H1 (cell line): ENCODE results near the gene GRM5. TPM values are rescaled to one million over a fixed set of nuclear protein-coding genes. Genes with fewer than 3 reads are reported as not detected.

Experiments used
- ATF2 ChIP-seq: IDR thresholded peaks from 2 replicates; pipeline ENCODE4 v1.6.1; 2012; ENCODE audit warnings: low read length, inconsistent platforms
- BCL11A ChIP-seq, 2 experiments: IDR thresholded peaks; one replicate each; pipeline ENCODE4 v1.6.1; 2011; ENCODE audit warnings: low read depth in 2 of 2, low read length in 2 of 2, mild to moderate bottlenecking in 2 of 2
- BRCA1 ChIP-seq: IDR thresholded peaks from 2 replicates; pipeline ENCODE4 v1.6.1; 2012; ENCODE audit warnings: low read depth, low read length, improper control_type of control experiment
- CHD2 ChIP-seq: IDR thresholded peaks from 2 replicates; pipeline ENCODE4 v1.6.1; 2012; ENCODE audit warnings: low read length, improper control_type of control experiment
- CREB1 ChIP-seq: IDR thresholded peaks from 2 replicates; pipeline ENCODE4 v1.6.1; 2012; ENCODE audit warnings: inconsistent platforms
- CTBP2 ChIP-seq: IDR thresholded peaks from 2 replicates; pipeline ENCODE4 v1.7.0; 2011; ENCODE audit warnings: borderline replicate concordance, mild to moderate bottlenecking, moderate library complexity, mixed read lengths, low read length; ENCODE audit not compliant: insufficient read depth, insufficient read length
- E2F6 ChIP-seq: IDR thresholded peaks from 2 replicates; pipeline ENCODE4 v1.6.1; 2012; ENCODE audit warnings: inconsistent platforms
- EP300 ChIP-seq, 2 experiments: IDR thresholded peaks; 1 replicate in 1 of 2; 2 replicates in 1 of 2; pipeline ENCODE4 v1.6.1; 2011 to 2012; ENCODE audit warnings: low read depth in 2 of 2, low read length in 2 of 2, mild to moderate bottlenecking in 2 of 2, borderline replicate concordance in 1 of 2, inconsistent platforms in 1 of 2, moderate library complexity in 1 of 2
- EZH2 ChIP-seq: fragments of 200-600 bp; sonication (generic); IDR thresholded peaks from 2 replicates; pipeline ENCODE4 v1.7.1; 2012; ENCODE audit warnings: low read depth, mild to moderate bottlenecking, moderate library complexity, low read length, inconsistent platforms; ENCODE audit not compliant: severe bottlenecking
- HDAC2 ChIP-seq, 2 experiments: fragments of 300-600 bp in 1 of 2; sonication (generic) in 1 of 2; IDR thresholded peaks; 2 replicates each; pipeline ENCODE4 v1.6.1; 2011 to 2012; ENCODE audit warnings: low read depth in 2 of 2, low read length in 2 of 2, mild to moderate bottlenecking in 2 of 2, moderate library complexity in 2 of 2, borderline replicate concordance in 1 of 2, inconsistent platforms in 1 of 2
- JUN ChIP-seq: IDR thresholded peaks from 2 replicates; pipeline ENCODE4 v1.6.1; 2011; ENCODE audit warnings: low read depth, mild to moderate bottlenecking, improper control_type of control experiment, low read length
- KDM1A ChIP-seq: fragments of 200-600, 300-600 bp; sonication (generic); IDR thresholded peaks from 2 replicates; pipeline ENCODE4 v1.7.1; 2016; ENCODE audit warnings: mild to moderate bottlenecking, low read length, borderline replicate concordance
- KDM4A ChIP-seq: IDR thresholded peaks from one replicate; pipeline ENCODE4 v1.7.1; 2012; ENCODE audit warnings: low read depth, mild to moderate bottlenecking, moderate library complexity, low read length, inconsistent platforms; ENCODE audit not compliant: severe bottlenecking
- KDM5A ChIP-seq: fragments of 200-600 bp; IDR thresholded peaks from 2 replicates; pipeline ENCODE4 v1.7.1; 2012; ENCODE audit warnings: mild to moderate bottlenecking, low read length, inconsistent platforms, mixed read lengths
- NRF1 ChIP-seq: IDR thresholded peaks from 2 replicates; pipeline ENCODE4 v1.6.1; 2011; ENCODE audit warnings: mild to moderate bottlenecking, low read depth, low read length, improper control_type of control experiment
- RAD21 ChIP-seq, 2 experiments: IDR thresholded peaks in 1 of 2; conservative IDR thresholded peaks in 1 of 2; 2 replicates each; pipeline ENCODE4 v1.6.1; 2011; ENCODE audit warnings: low read depth in 2 of 2, low read length in 2 of 2, improper control_type of control experiment in 1 of 2, inconsistent platforms in 1 of 2, mild to moderate bottlenecking in 1 of 2, moderate library complexity in 1 of 2
- SAP30 ChIP-seq: fragments of 300-600 bp; sonication (generic); IDR thresholded peaks from 2 replicates; pipeline ENCODE4 v1.7.1; 2012; ENCODE audit warnings: low read length, moderate library complexity, mild to moderate bottlenecking, inconsistent platforms; ENCODE audit not compliant: insufficient read depth, insufficient replicate concordance
- SIRT6 ChIP-seq: IDR thresholded peaks from one replicate; pipeline ENCODE4 v1.7.1; 2012; ENCODE audit warnings: low read length, inconsistent platforms
- SP4 ChIP-seq: IDR thresholded peaks from 2 replicates; pipeline ENCODE4 v1.6.1; 2012; ENCODE audit warnings: low read length, inconsistent platforms
- TAF7 ChIP-seq: optimal IDR thresholded peaks from 2 replicates; pipeline ENCODE3; 2011; ENCODE audit warnings: low read depth, mild to moderate bottlenecking, inconsistent platforms, low read length, moderate library complexity, borderline replicate concordance
- TBP ChIP-seq: IDR thresholded peaks from 2 replicates; pipeline ENCODE4 v1.6.1; 2011; ENCODE audit warnings: low read depth, low read length, improper control_type of control experiment
- polyA plus RNA-seq, 7 experiments: library from polyadenylated mRNA; depleted of rRNA in 3 of 7; stranded (reverse) in 5 of 7; unstranded in 2 of 7; fragments of >200 nt in 5 of 7; fragments of 200-250 nt in 2 of 7; gene quantifications; 1 replicate in 5 of 7; 2 replicates in 1 of 7; 4 replicates in 1 of 7; pipeline versions ENCODE4 v1.2.1 to v1.2.3, GENCODE V29; 2011 to 2013; ENCODE audit warnings: missing spikeins in 2 of 7, mixed read lengths in 2 of 7
- total RNA-seq: library from RNA; stranded (reverse); fragmentation: NEBNext Ultra II Directional; extraction: Animal tissue kit (Norgen Biotek cat#: 25700); gene quantifications from 2 replicates; pipeline ENCODE4 v1.2.1, GENCODE V29; 2021

GRM5 gene
- total and polyA plus RNA-seq, 2 of the 8 experiments (the other 6 are each of a cell fraction or from before 2014, with no cell fraction given): 0.15 to 0.43 TPM

- TF ChIP-seq SIRT6 (no peak), TBP (no peak), TAF7 (no peak), BRCA1 (no peak), KDM1A (no peak), SAP30 (no peak), CREB1 (0 out of 2 replicates have a peak, but pooled peaks have one; percentile 9), SP4 (no peak), EP300 (IDR thresholded peaks at IDR 0.05; ENCODE audit: borderline replicate concordance in 1 of 2, low read depth in 2 of 2, low read length in 2 of 2) (no peak), KDM5A (no peak), RAD21 (IDR thresholded peaks at IDR 0.05 in 1 of 2, conservative IDR thresholded peaks at IDR 0.05 in 1 of 2; ENCODE audit: low read depth in 2 of 2, low read length in 2 of 2) (peak; percentile 38 to 64; a peak in 3 of 4 replicates), HDAC2 (IDR thresholded peaks at IDR 0.05; ENCODE audit: borderline replicate concordance in 1 of 2, low read depth in 2 of 2, low read length in 2 of 2) (no peak), E2F6 (no peak), ATF2 (no peak), KDM4A (no peak), BCL11A (IDR thresholded peaks at IDR 0.05; ENCODE audit: low read depth in 2 of 2, low read length in 2 of 2) (no peak), CHD2 (no peak), CTBP2 (no peak), NRF1 (no peak), JUN (no peak), EZH2 (no peak)
Measured at GRCh38 chr11:88484873-88485621, 580.7 kb downstream of the GRM5 start (continued).
